OCI-LY3 (cell line): Measurements from ENCODE around the gene LINC01488.

ENCODE experiments used
- CTCF ChIP-seq: fragments of 200-600, 300-600 bp; sonication (generic); IDR thresholded peaks from 2 replicates; pipeline ENCODE4 v1.5.1; 2014; ENCODE audit warnings: antibody characterized with exemption, low read length, low read depth
- EZH2phosphoT487 ChIP-seq: fragments of 200-600 bp; shearing (Covaris generic); IDR thresholded peaks from 2 replicates; pipeline ENCODE4 v1.6.1; 2018; ENCODE audit warnings: antibody characterized with exemption, mixed run types, low read depth

DNA sequence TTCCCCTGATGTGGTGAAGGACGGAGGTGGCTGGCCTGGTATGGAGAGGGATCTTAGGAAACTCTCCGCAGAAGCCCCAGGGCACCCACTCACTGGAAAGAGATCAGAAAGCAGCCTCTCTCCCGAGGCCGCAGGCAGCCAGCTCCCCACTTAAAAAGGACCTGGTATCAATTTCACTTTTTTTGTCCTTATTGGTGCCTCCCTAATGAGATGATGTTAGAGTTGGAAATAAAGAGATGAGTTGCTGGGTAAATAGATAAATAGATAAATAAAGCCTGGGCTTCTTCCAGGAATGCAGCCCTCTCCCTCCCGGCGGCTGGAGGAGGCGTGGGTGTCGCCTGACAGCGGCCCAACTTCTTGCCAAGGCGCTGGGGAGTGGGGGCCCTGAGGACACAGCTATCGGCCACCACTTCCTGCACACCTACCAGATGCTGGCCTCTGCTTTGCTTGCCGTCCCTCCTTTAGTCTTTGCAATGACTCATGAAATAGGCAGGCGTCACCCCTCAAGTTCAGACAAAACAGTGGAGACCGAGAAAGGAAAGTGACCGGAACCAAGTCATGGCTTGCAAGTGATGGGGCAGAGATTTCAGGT, 42.9 kb downstream of the LINC01488 start:
- TF ChIP-seq CTCF = no peak
- TF ChIP-seq EZH2phosphoT487 = no peak
